ENCODE results near the gene GTSE1. TPM values are rescaled to one million over a fixed set of nuclear protein-coding genes. Genes with fewer than 3 reads are reported as not detected.

The GTSE1 gene
- total RNA-seq, 1 experiment from 2014 or later = 15.3 TPM

- Histone ChIP-seq H3K36me3 (ENCODE audit: insufficient read depth, low read length) (peaks cover 36% of the 10 kb centered on the region), H3K79me2 (ENCODE audit: low read length) (no peaks in the 10 kb centered on the region), H3K9me3 (ENCODE audit: low read length) (no peaks in the 10 kb centered on the region), H3K27me3 (ENCODE audit: low read length) (no peaks in the 10 kb centered on the region), H3K27ac (ENCODE audit: low read length) (no peak overlapping the region), H2AFZ (ENCODE audit: low read length) (no peak overlapping the region), H4K20me1 (ENCODE audit: insufficient read depth, low read depth, low read length) (peaks cover 36% of the 10 kb centered on the region; the same call in 1 of the 2 replicates), H3K9ac (ENCODE audit: low read length) (no peak overlapping the region), H3K4me1 (ENCODE audit: low read length) (peaks cover 15% of the 10 kb centered on the region), H3K9me2 (replicated peaks; ENCODE audit: insufficient read depth, low read length) (no peaks in the 10 kb centered on the region), H3K4me2 (ENCODE audit: low read depth, low read length, poor library complexity, severe bottlenecking) (no peak overlapping the region), H3K4me3 (ENCODE audit: low read length) (no peak overlapping the region)
- no peak for DNase-seq
Measured at GRCh38 chr22:46352276-46352675, 55.6 kb downstream of the GTSE1 start.

GRCh38 chr22:46352691-46353386 is 56.2 kb downstream of the GTSE1 start:
- H3K4me2 ChIP-seq (ENCODE audit: low read depth, low read length, poor library complexity, severe bottlenecking) = no peak overlapping the region
- no peaks in the 10 kb centered on the region for H3K9me3 ChIP-seq (ENCODE audit: low read length)
- H3K79me2 ChIP-seq (ENCODE audit: low read length) = no peaks in the 10 kb centered on the region
- no peak overlapping the region for H2AFZ ChIP-seq (ENCODE audit: low read length)
- H3K9ac ChIP-seq (ENCODE audit: low read length) = no peak overlapping the region
- H3K4me1 ChIP-seq (ENCODE audit: low read length) = peaks cover 15% of the 10 kb centered on the region
- H4K20me1 ChIP-seq (ENCODE audit: insufficient read depth, low read depth, low read length) = peaks cover 36% of the 10 kb centered on the region; the same call in 1 of the 2 replicates
- no peaks in the 10 kb centered on the region for H3K9me2 ChIP-seq (replicated peaks; ENCODE audit: insufficient read depth, low read length)
- DNase-seq = peak; percentile 82
- H3K4me3 ChIP-seq (ENCODE audit: low read length) = no peak overlapping the region
- H3K36me3 ChIP-seq (ENCODE audit: insufficient read depth, low read length) = peaks cover 39% of the 10 kb centered on the region
- no peak overlapping the region for H3K27ac ChIP-seq (ENCODE audit: low read length)
- no peaks in the 10 kb centered on the region for H3K27me3 ChIP-seq (ENCODE audit: low read length)

GRCh38 chr22:46353483-46354105 is 56.9 kb downstream of the GTSE1 start:
- Histone ChIP-seq H3K4me2 (ENCODE audit: low read depth, low read length, poor library complexity, severe bottlenecking) (no peak overlapping the region), H3K9me2 (replicated peaks; ENCODE audit: insufficient read depth, low read length) (no peaks in the 10 kb centered on the region), H3K9ac (ENCODE audit: low read length) (no peak overlapping the region), H3K27me3 (ENCODE audit: low read length) (no peaks in the 10 kb centered on the region), H3K79me2 (ENCODE audit: low read length) (no peaks in the 10 kb centered on the region), H3K27ac (ENCODE audit: low read length) (no peak overlapping the region), H4K20me1 (ENCODE audit: insufficient read depth, low read depth, low read length) (peaks cover 32% of the 10 kb centered on the region; the same call in 1 of the 2 replicates), H3K4me3 (ENCODE audit: low read length) (no peak overlapping the region), H3K36me3 (ENCODE audit: insufficient read depth, low read length) (peaks cover 32% of the 10 kb centered on the region), H3K9me3 (ENCODE audit: low read length) (no peaks in the 10 kb centered on the region), H2AFZ (ENCODE audit: low read length) (no peak overlapping the region), H3K4me1 (ENCODE audit: low read length) (peaks cover 15% of the 10 kb centered on the region)
- DNase-seq = no peak

GRCh38 chr22:46354176-46354992 is 57.7 kb downstream of the GTSE1 start:
- H4K20me1 ChIP-seq (ENCODE audit: insufficient read depth, low read depth, low read length) = peaks cover 32% of the 10 kb centered on the region; the same call in 1 of the 2 replicates

GRCh38 chr22:46354993-46355305 is 58.3 kb downstream of the GTSE1 start:
- no peak overlapping the region for H3K9ac ChIP-seq (ENCODE audit: low read length)
- H3K79me2 ChIP-seq (ENCODE audit: low read length) = no peaks in the 10 kb centered on the region
- H2AFZ ChIP-seq (ENCODE audit: low read length) = no peak overlapping the region
- no peaks in the 10 kb centered on the region for H3K27me3 ChIP-seq (ENCODE audit: low read length)
- no peak overlapping the region for H3K4me2 ChIP-seq (ENCODE audit: low read depth, low read length, poor library complexity, severe bottlenecking)
- H3K4me3 ChIP-seq (ENCODE audit: low read length) = no peak overlapping the region
- no peak for DNase-seq
- H4K20me1 ChIP-seq (ENCODE audit: insufficient read depth, low read depth, low read length) = peaks cover 32% of the 10 kb centered on the region
- peaks cover 32% of the 10 kb centered on the region for H3K36me3 ChIP-seq (ENCODE audit: insufficient read depth, low read length)
- H3K9me3 ChIP-seq (ENCODE audit: low read length) = no peaks in the 10 kb centered on the region
- no peaks in the 10 kb centered on the region for H3K9me2 ChIP-seq (replicated peaks; ENCODE audit: insufficient read depth, low read length)
- H3K4me1 ChIP-seq (ENCODE audit: low read length) = peaks cover 15% of the 10 kb centered on the region
- no peak overlapping the region for H3K27ac ChIP-seq (ENCODE audit: low read length)

More at GRCh38 chr22:46354176-46354992, 57.7 kb downstream of the GTSE1 start:
- no peak overlapping the region for H3K9ac ChIP-seq (ENCODE audit: low read length)
- H3K4me2 ChIP-seq (ENCODE audit: low read depth, low read length, poor library complexity, severe bottlenecking) = no peak overlapping the region
- no peak overlapping the region for H3K4me3 ChIP-seq (ENCODE audit: low read length)
- no peaks in the 10 kb centered on the region for H3K27me3 ChIP-seq (ENCODE audit: low read length)
- no peaks in the 10 kb centered on the region for H3K9me3 ChIP-seq (ENCODE audit: low read length)
- no peaks in the 10 kb centered on the region for H3K79me2 ChIP-seq (ENCODE audit: low read length)
- H3K9me2 ChIP-seq (replicated peaks; ENCODE audit: insufficient read depth, low read length) = no peaks in the 10 kb centered on the region
- DNase-seq = no peak
- no peak overlapping the region for H2AFZ ChIP-seq (ENCODE audit: low read length)
- H3K4me1 ChIP-seq (ENCODE audit: low read length) = peaks cover 15% of the 10 kb centered on the region
- no peak overlapping the region for H3K27ac ChIP-seq (ENCODE audit: low read length)
- peaks cover 32% of the 10 kb centered on the region for H3K36me3 ChIP-seq (ENCODE audit: insufficient read depth, low read length)

GRCh38 chr22:46355369-46355995 is 58.8 kb downstream of the GTSE1 start:
- Histone ChIP-seq H3K9me3 (ENCODE audit: low read length) (no peaks in the 10 kb centered on the region), H3K9me2 (replicated peaks; ENCODE audit: insufficient read depth, low read length) (no peaks in the 10 kb centered on the region), H3K4me1 (ENCODE audit: low read length) (peaks cover 15% of the 10 kb centered on the region), H3K4me3 (ENCODE audit: low read length) (no peak overlapping the region), H3K36me3 (ENCODE audit: insufficient read depth, low read length) (peaks cover 27% of the 10 kb centered on the region), H3K4me2 (ENCODE audit: low read depth, low read length, poor library complexity, severe bottlenecking) (no peak overlapping the region), H3K27me3 (ENCODE audit: low read length) (no peaks in the 10 kb centered on the region), H3K27ac (ENCODE audit: low read length) (no peak overlapping the region), H3K9ac (ENCODE audit: low read length) (no peak overlapping the region), H3K79me2 (ENCODE audit: low read length) (no peaks in the 10 kb centered on the region), H2AFZ (ENCODE audit: low read length) (no peak overlapping the region), H4K20me1 (ENCODE audit: insufficient read depth, low read depth, low read length) (peaks cover 32% of the 10 kb centered on the region)
- peak; percentile 86 for DNase-seq

- no peak overlapping the region for H3K4me3 ChIP-seq (ENCODE audit: low read length)
- H3K9ac ChIP-seq (ENCODE audit: low read length) = no peak overlapping the region
- H3K79me2 ChIP-seq (ENCODE audit: low read length) = no peaks in the 10 kb centered on the region
- H3K27me3 ChIP-seq (ENCODE audit: low read length) = no peaks in the 10 kb centered on the region
- no peak for DNase-seq
- no peak overlapping the region for H3K27ac ChIP-seq (ENCODE audit: low read length)
- H3K36me3 ChIP-seq (ENCODE audit: insufficient read depth, low read length) = peaks cover 27% of the 10 kb centered on the region
- H4K20me1 ChIP-seq (ENCODE audit: insufficient read depth, low read depth, low read length) = peaks cover 32% of the 10 kb centered on the region
- H3K4me1 ChIP-seq (ENCODE audit: low read length) = peaks cover 15% of the 10 kb centered on the region
- no peak overlapping the region for H2AFZ ChIP-seq (ENCODE audit: low read length)
- no peaks in the 10 kb centered on the region for H3K9me3 ChIP-seq (ENCODE audit: low read length)
- no peaks in the 10 kb centered on the region for H3K9me2 ChIP-seq (replicated peaks; ENCODE audit: insufficient read depth, low read length)
- no peak overlapping the region for H3K4me2 ChIP-seq (ENCODE audit: low read depth, low read length, poor library complexity, severe bottlenecking)
Measured at GRCh38 chr22:46355996-46356471, 59.4 kb downstream of the GTSE1 start.
